ENCODE results near the gene ANTKMT. TPM values are rescaled to one million over a fixed set of nuclear protein-coding genes. Genes with fewer than 3 reads are reported as not detected.

ANTKMT gene
- total and polyA plus RNA-seq, 9 donors, result 13.2 to 43.9 (median 21.9) TPM; not detected in 1

DNA sequence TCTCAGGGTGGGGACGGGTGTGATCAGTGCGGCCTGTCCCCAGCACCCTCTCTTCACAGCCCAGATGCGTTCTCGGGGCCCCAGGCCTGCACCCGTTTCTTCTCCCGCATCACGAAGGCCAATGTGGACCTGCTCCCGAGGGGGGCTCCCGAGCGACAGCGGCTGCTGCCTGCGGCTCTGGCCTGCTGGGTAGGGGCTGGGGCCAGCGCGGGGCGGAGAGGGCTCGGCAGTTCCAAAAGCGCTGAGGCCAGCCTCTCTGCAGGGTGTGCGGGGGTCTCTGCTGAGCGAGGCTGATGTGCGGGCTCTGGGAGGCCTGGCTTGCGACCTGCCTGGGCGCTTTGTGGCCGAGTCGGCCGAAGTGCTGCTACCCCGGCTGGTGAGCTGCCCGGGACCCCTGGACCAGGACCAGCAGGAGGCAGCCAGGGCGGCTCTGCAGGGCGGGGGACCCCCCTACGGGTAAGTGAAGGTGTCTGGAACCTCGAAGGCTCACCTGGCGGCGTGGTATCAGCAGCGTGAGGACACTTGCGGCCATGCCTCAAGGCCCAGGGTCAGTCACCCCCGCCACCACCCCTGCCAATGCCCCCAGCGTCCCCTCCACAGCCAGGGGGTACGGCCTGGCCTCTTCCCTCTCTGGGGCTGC lies 44.0 kb downstream of the ANTKMT start:
- H3K27me3 ChIP-seq, result no peaks in the 10 kb centered on the region
- WGBS, 3 donors, result 80 to 84% (median 81%) methylated on average over 34 to 38 of the region's 38 CpGs
- no peak overlapping the region for H3K27ac ChIP-seq
- no peak overlapping the region for H3K4me3 ChIP-seq
- H3K9me3 ChIP-seq, result no peaks in the 10 kb centered on the region
- no peaks in the 10 kb centered on the region for H3K36me3 ChIP-seq
- TF ChIP-seq EP300 (IDR thresholded peaks at IDR 0.05), result no peak
- TF ChIP-seq, protein P1, sequence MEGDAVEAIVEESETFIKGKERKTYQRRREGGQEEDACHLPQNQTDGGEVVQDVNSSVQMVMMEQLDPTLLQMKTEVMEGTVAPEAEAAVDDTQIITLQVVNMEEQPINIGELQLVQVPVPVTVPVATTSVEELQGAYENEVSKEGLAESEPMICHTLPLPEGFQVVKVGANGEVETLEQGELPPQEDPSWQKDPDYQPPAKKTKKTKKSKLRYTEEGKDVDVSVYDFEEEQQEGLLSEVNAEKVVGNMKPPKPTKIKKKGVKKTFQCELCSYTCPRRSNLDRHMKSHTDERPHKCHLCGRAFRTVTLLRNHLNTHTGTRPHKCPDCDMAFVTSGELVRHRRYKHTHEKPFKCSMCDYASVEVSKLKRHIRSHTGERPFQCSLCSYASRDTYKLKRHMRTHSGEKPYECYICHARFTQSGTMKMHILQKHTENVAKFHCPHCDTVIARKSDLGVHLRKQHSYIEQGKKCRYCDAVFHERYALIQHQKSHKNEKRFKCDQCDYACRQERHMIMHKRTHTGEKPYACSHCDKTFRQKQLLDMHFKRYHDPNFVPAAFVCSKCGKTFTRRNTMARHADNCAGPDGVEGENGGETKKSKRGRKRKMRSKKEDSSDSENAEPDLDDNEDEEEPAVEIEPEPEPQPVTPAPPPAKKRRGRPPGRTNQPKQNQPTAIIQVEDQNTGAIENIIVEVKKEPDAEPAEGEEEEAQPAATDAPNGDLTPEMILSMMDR (IDR thresholded peaks at IDR 0.05), result no peak
- TF ChIP-seq POLR2A (IDR thresholded peaks at IDR 0.05), result no peak
- intact Hi-C loops (cut with DNase I), result no loop called here
- H3K4me1 ChIP-seq (ENCODE audit: insufficient read depth), result no peaks in the 10 kb centered on the region
- no peak for DNase-seq

DNA sequence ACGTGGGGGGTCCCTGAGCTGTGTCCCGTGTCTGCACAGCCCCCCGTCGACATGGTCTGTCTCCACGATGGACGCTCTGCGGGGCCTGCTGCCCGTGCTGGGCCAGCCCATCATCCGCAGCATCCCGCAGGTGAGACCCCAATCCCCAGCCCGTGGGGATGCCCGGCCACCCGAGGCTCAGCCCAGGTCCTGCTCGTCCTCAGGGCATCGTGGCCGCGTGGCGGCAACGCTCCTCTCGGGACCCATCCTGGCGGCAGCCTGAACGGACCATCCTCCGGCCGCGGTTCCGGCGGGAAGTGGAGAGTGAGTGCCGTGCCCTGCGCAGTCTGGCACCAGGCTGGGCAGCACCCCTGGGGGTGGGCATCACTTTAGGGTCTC lies 44.5 kb downstream of the ANTKMT start:
- Histone ChIP-seq H3K9me3 (no peaks in the 10 kb centered on the region), H3K27ac (no peak overlapping the region), H3K27me3 (no peaks in the 10 kb centered on the region), H3K36me3 (no peaks in the 10 kb centered on the region), H3K4me3 (no peak overlapping the region), H3K4me1 (ENCODE audit: insufficient read depth) (no peaks in the 10 kb centered on the region)
- WGBS, 3 donors, result 88 to 94% (median 93%) methylated on average over 29 of the region's 29 CpGs
- intact Hi-C loops (cut with DNase I), result no loop called here
- DNase-seq, result no peak
- no peak for TF ChIP-seq POLR2A (IDR thresholded peaks at IDR 0.05)
- TF ChIP-seq, protein P1 (IDR thresholded peaks at IDR 0.05), result no peak
- no peak for TF ChIP-seq EP300 (IDR thresholded peaks at IDR 0.05)

DNA sequence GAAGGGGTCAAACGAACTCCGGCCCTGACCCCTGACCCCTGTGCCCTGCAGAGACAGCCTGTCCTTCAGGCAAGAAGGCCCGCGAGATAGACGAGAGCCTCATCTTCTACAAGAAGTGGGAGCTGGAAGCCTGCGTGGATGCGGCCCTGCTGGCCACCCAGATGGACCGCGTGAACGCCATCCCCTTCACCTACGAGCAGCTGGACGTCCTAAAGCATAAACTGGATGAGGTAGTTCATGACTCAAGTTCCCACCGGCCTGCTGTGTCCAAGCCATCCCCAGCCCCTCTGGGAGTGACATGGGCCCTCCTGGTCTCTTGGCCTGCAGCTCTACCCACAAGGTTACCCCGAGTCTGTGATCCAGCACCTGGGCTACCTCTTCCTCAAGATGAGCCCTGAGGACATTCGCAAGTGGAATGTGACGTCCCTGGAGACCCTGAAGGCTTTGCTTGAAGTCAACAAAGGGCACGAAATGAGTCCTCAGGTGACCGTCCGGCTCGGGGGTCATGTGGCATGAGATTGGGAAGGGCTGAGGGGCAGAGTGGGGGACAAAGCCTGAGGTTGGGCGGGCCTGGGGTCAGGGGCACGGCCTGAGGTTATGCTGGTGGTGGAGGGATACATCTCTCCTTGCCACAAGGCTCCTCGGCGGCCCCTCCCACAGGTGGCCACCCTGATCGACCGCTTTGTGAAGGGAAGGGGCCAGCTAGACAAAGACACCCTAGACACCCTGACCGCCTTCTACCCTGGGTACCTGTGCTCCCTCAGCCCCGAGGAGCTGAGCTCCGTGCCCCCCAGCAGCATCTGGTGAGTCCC lies 45.3 kb downstream of the ANTKMT start:
- TF ChIP-seq, protein P1 (IDR thresholded peaks at IDR 0.05), result no peak
- TF ChIP-seq EP300 (IDR thresholded peaks at IDR 0.05) (no peak), POLR2A (IDR thresholded peaks at IDR 0.05) (no peak)
- H3K4me1 ChIP-seq (ENCODE audit: insufficient read depth), result no peaks in the 10 kb centered on the region
- intact Hi-C loops (cut with DNase I), result no loop called here
- H3K4me3 ChIP-seq, result no peak overlapping the region
- no peak overlapping the region for H3K27ac ChIP-seq
- H3K9me3 ChIP-seq, result no peaks in the 10 kb centered on the region
- H3K27me3 ChIP-seq, result no peaks in the 10 kb centered on the region
- no peak for DNase-seq
- H3K36me3 ChIP-seq, result no peaks in the 10 kb centered on the region
- WGBS, 3 donors, result 79 to 84% (median 83%) methylated on average over 27 to 29 of the region's 29 CpGs

DNA sequence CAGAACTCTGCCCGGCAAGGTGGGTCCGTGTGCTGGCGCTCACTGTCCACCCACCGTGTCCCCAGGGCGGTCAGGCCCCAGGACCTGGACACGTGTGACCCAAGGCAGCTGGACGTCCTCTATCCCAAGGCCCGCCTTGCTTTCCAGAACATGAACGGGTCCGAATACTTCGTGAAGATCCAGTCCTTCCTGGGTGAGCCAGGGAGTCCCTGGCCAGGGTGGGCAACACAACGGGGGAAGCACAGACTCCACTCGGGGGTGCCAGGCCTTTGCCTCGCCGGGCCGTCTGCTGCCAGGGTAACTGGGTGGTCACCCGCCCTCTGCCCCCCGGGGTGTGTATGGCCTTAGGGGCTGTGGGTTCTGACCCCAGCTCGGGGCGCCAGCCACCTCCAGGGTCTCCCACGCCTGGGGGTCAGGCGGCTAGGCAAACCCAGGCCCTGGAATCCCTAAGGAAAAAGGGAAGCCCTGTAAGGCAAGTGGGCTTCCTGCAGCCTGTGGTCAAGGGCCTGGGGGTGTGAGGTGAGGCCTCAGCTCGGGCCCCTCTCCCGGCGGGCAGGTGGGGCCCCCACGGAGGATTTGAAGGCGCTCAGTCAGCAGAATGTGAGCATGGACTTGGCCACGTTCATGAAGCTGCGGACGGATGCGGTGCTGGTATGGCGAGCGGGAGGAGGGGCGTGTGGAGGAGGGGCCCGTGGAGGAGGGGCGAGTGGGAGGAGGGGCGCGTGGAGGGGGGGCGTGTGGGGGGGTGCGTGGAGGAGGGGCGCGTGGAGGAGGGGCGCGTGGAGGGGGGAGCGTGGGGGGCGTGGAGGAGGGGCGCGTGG lies 46.1 kb downstream of the ANTKMT start:
- no peaks in the 10 kb centered on the region for H3K4me1 ChIP-seq (ENCODE audit: insufficient read depth)
- intact Hi-C loops (cut with DNase I), result no loop called here
- H3K9me3 ChIP-seq, result no peaks in the 10 kb centered on the region
- 45 to 76% (median 65%) methylated on average over 25 to 39 of the region's 48 CpGs for WGBS, 3 donors
- no peak for DNase-seq
- TF ChIP-seq EP300 (IDR thresholded peaks at IDR 0.05), result no peak
- H3K36me3 ChIP-seq, result no peaks in the 10 kb centered on the region
- no peak overlapping the region for H3K27ac ChIP-seq
- no peak overlapping the region for H3K4me3 ChIP-seq
- H3K27me3 ChIP-seq, result no peaks in the 10 kb centered on the region
